ENCODE results near the gene RAC2.

RAC2 gene

GRCh38 chr22:37244114-37244921 is at the start of gene RAC2:
Gene RAC2 (minus strand): TSS chr22:37244269. CDS start chr22:37244148, 121 bp downstream.
- DNase-seq (ENCODE audit: extremely low read depth, low read depth), result no peak

GRCh38 chr22:37293172-37293571 is 49.1 kb upstream of the RAC2 start:
- DNase-seq (ENCODE audit: extremely low read depth, low read depth), result no peak
- TF ChIP-seq CTCF (IDR thresholded peaks at IDR 0.05; ENCODE audit: low read depth, low read length), result no peak

More at GRCh38 chr22:37244114-37244921, at the start of gene RAC2:
- TF ChIP-seq CTCF (IDR thresholded peaks at IDR 0.05; ENCODE audit: low read depth, low read length), result no peak

GRCh38 chr22:37292641-37293040 is 48.6 kb upstream of the RAC2 start:
- TF ChIP-seq CTCF (IDR thresholded peaks at IDR 0.05; ENCODE audit: low read depth, low read length), result no peak
- no peak for DNase-seq (ENCODE audit: extremely low read depth, low read depth)

- DNase-seq (ENCODE audit: extremely low read depth, low read depth), result no peak
- no peak for TF ChIP-seq CTCF (IDR thresholded peaks at IDR 0.05; ENCODE audit: low read depth, low read length)
Measured at GRCh38 chr22:37291559-37292298, 47.7 kb upstream of the RAC2 start.

- TF ChIP-seq CTCF (IDR thresholded peaks at IDR 0.05; ENCODE audit: low read depth, low read length), result no peak
- DNase-seq (ENCODE audit: extremely low read depth, low read depth), result no peak
Measured at GRCh38 chr22:37290737-37291136, 46.7 kb upstream of the RAC2 start.

- TF ChIP-seq CTCF (IDR thresholded peaks at IDR 0.05; ENCODE audit: low read depth, low read length), result no peak
- DNase-seq (ENCODE audit: extremely low read depth, low read depth), result no peak
Measured at GRCh38 chr22:37289156-37289735, 45.2 kb upstream of the RAC2 start.

- DNase-seq (ENCODE audit: extremely low read depth, low read depth), result no peak
- no peak for TF ChIP-seq CTCF (IDR thresholded peaks at IDR 0.05; ENCODE audit: low read depth, low read length)
Measured at GRCh38 chr22:37288521-37288920, 44.5 kb upstream of the RAC2 start.

Data from AG09319 (cell line).